OCI-LY7 (cell line): Measurements from ENCODE around the gene GTF3C4. TPM values are rescaled to one million over a fixed set of nuclear protein-coding genes. Genes with fewer than 3 reads are reported as not detected.
"Not testable (repeated sequence)": the region's sequence is repeated elsewhere in the genome, so short reads cannot be mapped to it uniquely, and the experiment has no call there.

Source experiments
- BruUV-seq: library from RNA; stranded (reverse); fragments of 400-500 nt; replicated peaks from 2 replicates; lab custom pipeline; 2021; lab: Mats Ljungman, UMichigan
- CTCF ChIA-PET: fragments of 300-600 bp; sonication (Branson Sonifier 250); formaldehyde crosslinking; loops from one replicate; lab custom pipeline; 2022; ENCODE audit warnings: antibody characterized with exemption; ENCODE audit not compliant: unreplicated experiment; lab: Charles Lee
- POLR2A ChIA-PET: fragments of 300-600 bp; sonication (Branson Sonifier 250); formaldehyde crosslinking; loops from one replicate; lab custom pipeline; 2022; ENCODE audit warnings: antibody characterized with exemption; lab: Charles Lee
- DNase-seq: peaks from one replicate; pipeline ENCODE4 v3.0.0-alpha.2; 2015; ENCODE audit warnings: low spot score
- H2AFZ ChIP-seq: fragments of 200-600 bp; sonication (generic), shearing (Covaris generic); 2 replicates; pipeline ENCODE4 v1.6.1; 2014; ENCODE audit warnings: mild to moderate bottlenecking, antibody characterized with exemption, low read length, moderate library complexity
- H3K27ac ChIP-seq: fragments of 200-600 bp; sonication (generic); 2 replicates; pipeline ENCODE4 v1.5.1; 2014; ENCODE audit warnings: mixed run types, low read depth, mild to moderate bottlenecking, moderate library complexity, low read length, inconsistent platforms; ENCODE audit not compliant: poor library complexity, severe bottlenecking
- H3K36me3 ChIP-seq: fragments of 200-600 bp; sonication (generic); 2 replicates; pipeline ENCODE4 v1.6.1; 2014; ENCODE audit warnings: mild to moderate bottlenecking, antibody characterized with exemption, low read length, moderate library complexity, mixed read lengths; ENCODE audit not compliant: insufficient read depth
- H3K4me1 ChIP-seq: fragments of 200-600 bp; sonication (generic); 2 replicates; pipeline ENCODE4 v1.5.1; 2014; ENCODE audit warnings: mild to moderate bottlenecking, low read length; ENCODE audit not compliant: insufficient read depth, poor library complexity, severe bottlenecking
- H3K4me2 ChIP-seq: fragments of 200-600 bp; sonication (generic); 2 replicates; pipeline ENCODE4 v1.6.1; 2014; ENCODE audit warnings: mild to moderate bottlenecking, low read length
- H3K4me3 ChIP-seq: fragments of 200-600 bp; sonication (generic); 2 replicates; pipeline ENCODE4 v1.5.1; 2014; ENCODE audit warnings: mild to moderate bottlenecking, low read depth, low read length; ENCODE audit not compliant: poor library complexity, severe bottlenecking
- H3K79me2 ChIP-seq: fragments of 200-600 bp; sonication (generic); 2 replicates; pipeline ENCODE4 v1.6.1; 2016; ENCODE audit warnings: low read depth, mild to moderate bottlenecking, low read length, moderate library complexity, mixed read lengths; ENCODE audit not compliant: insufficient read depth
- H3K9me2 ChIP-seq: fragments of 200-600 bp; sonication (generic); 2 replicates; pipeline ENCODE4 v1.6.1; 2016; ENCODE audit warnings: mild to moderate bottlenecking, low read length, mixed read lengths; ENCODE audit not compliant: insufficient read depth
- H3K9me3 ChIP-seq: fragments of 200-600 bp; sonication (generic); 2 replicates; pipeline ENCODE4 v1.6.1; 2014; ENCODE audit warnings: mild to moderate bottlenecking, mixed run types, low read length, mixed read lengths
- H4K20me1 ChIP-seq: fragments of 200-600 bp; sonication (generic); 2 replicates; pipeline ENCODE4 v1.6.1; 2014; ENCODE audit warnings: mild to moderate bottlenecking, antibody characterized with exemption, low read length, moderate library complexity, mixed read lengths; ENCODE audit not compliant: insufficient read depth
- CTCF ChIP-seq: fragments of 200-600 bp; sonication (generic); conservative IDR thresholded peaks from 2 replicates; pipeline ENCODE4 v1.5.1; 2014; ENCODE audit warnings: mild to moderate bottlenecking, antibody characterized with exemption, low read length, moderate library complexity, mixed read lengths
- EZH2phosphoT487 ChIP-seq: fragments of 200-600 bp; sonication (generic); IDR thresholded peaks from 2 replicates; pipeline ENCODE4 v1.6.1; 2018; ENCODE audit warnings: low read depth, borderline replicate concordance, mild to moderate bottlenecking, mixed run types, antibody characterized with exemption, low read length, moderate library complexity, mixed read lengths
- intact Hi-C: fragments of 100-400 bp; cut with micrococcal nuclease; formaldehyde crosslinking; loops from one replicate; pipeline ENCODE4 v1.10.0; 2022; ENCODE audit not compliant: unreplicated experiment
- total RNA-seq, 2 experiments: library from RNA; depleted of rRNA in 1 of 2; stranded (reverse); fragments of >200 nt in 1 of 2; shearing (Covaris generic) in 1 of 2; gene quantifications; 2 replicates each; pipeline ENCODE4 v1.2.3, GENCODE V29; 2014 to 2022

Gene GTF3C4
- total RNA-seq, 2 experiments from 2014 or later = 15.7 to 19.0 TPM

GRCh38 chr9:132708239-132708638 lies 38.0 kb downstream of the GTF3C4 start:
- Histone ChIP-seq H3K4me1 (no peaks in the 10 kb centered on the region), H4K20me1 (no peaks in the 10 kb centered on the region), H3K27ac (no peak overlapping the region), H3K9me2 (no peaks in the 10 kb centered on the region), H3K9me3 (no peaks in the 10 kb centered on the region), H3K4me3 (no peak overlapping the region), H3K79me2 (no peaks in the 10 kb centered on the region), H3K4me2 (no peak overlapping the region), H3K36me3 (no peaks in the 10 kb centered on the region), H2AFZ (no peak overlapping the region)
- no peak for TF ChIP-seq EZH2phosphoT487
- CTCF ChIA-PET = no interaction called here
- POLR2A ChIA-PET = interaction anchor here (0.5 kb wide), 1 partner anchor 11 kb away, joined by 3 read pairs; no protein-coding TSS in a partner anchor
- intact Hi-C loops = no loop called here
- no TSS peak for BruUV-seq
- no peak for DNase-seq

- no peak overlapping the region for H2AFZ ChIP-seq
- no peak overlapping the region for H3K27ac ChIP-seq
- TF ChIP-seq EZH2phosphoT487 (no peak), CTCF (no peak)
- DNase-seq = no peak
- no peaks in the 10 kb centered on the region for H4K20me1 ChIP-seq
- CTCF ChIA-PET = no interaction called here
- POLR2A ChIA-PET = interaction anchor here (0.5 kb wide), 1 partner anchor 11 kb away, joined by 3 read pairs; no protein-coding TSS in a partner anchor
- H3K4me1 ChIP-seq = no peaks in the 10 kb centered on the region
- no peaks in the 10 kb centered on the region for H3K9me2 ChIP-seq
- no TSS peak for BruUV-seq
- H3K4me3 ChIP-seq = no peak overlapping the region
- H3K79me2 ChIP-seq = no peaks in the 10 kb centered on the region
- H3K36me3 ChIP-seq = no peaks in the 10 kb centered on the region
- intact Hi-C loops = no loop called here
- no peak overlapping the region for H3K4me2 ChIP-seq
- no peaks in the 10 kb centered on the region for H3K9me3 ChIP-seq
Observed at GRCh38 chr9:132708769-132709430, 38.6 kb downstream of the GTF3C4 start.

- CTCF ChIA-PET = no interaction called here
- no peak overlapping the region for H3K27ac ChIP-seq
Observed at GRCh38 chr9:132710333-132710732, 40.1 kb downstream of the GTF3C4 start.

DNA sequence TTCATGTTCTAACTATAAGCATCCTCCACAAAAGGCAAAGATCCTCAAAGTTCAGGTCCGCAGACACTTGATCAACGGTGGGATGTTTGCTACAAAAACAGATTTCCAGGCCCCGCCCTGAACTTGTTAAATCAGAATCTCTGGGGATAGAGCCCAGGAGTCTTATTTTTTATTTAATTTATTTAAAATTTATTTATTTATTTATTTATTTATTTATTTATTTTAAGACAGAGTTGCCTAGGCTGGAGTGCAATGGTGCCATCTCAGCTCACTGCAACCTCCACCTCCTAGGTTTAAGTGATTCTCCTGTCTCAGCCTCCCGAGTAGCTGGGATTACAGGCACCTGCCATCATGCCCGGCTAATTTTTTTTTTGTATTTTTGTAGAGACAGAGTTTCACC lies 40.9 kb downstream of the GTF3C4 start:
- BruUV-seq, intact Hi-C loops: not testable (repeated sequence)

More at GRCh38 chr9:132710333-132710732, 40.1 kb downstream of the GTF3C4 start:
- intact Hi-C loops = no loop called here
- BruUV-seq = no TSS peak
- Histone ChIP-seq H3K9me3 (no peaks in the 10 kb centered on the region), H3K36me3 (no peaks in the 10 kb centered on the region), H3K4me1 (no peaks in the 10 kb centered on the region), H2AFZ (no peak overlapping the region), H3K9me2 (no peaks in the 10 kb centered on the region), H3K79me2 (no peaks in the 10 kb centered on the region), H3K4me3 (no peak overlapping the region), H3K4me2 (no peak overlapping the region), H4K20me1 (no peaks in the 10 kb centered on the region)
- POLR2A ChIA-PET = no interaction called here
- no peak for DNase-seq
- TF ChIP-seq CTCF = no peak

More for the DNA sequence above, 40.9 kb downstream of the GTF3C4 start:
- H3K9me2 ChIP-seq, POLR2A ChIA-PET, CTCF ChIA-PET, H3K79me2 ChIP-seq, H4K20me1 ChIP-seq, H3K4me3 ChIP-seq, H3K36me3 ChIP-seq, H2AFZ ChIP-seq, DNase-seq, H3K4me2 ChIP-seq, H3K27ac ChIP-seq, H3K9me3 ChIP-seq, H3K4me1 ChIP-seq: not testable (repeated sequence)
